ENCODE measurements around the gene UCKL1.
"Not testable (repeated sequence)": the region's sequence is repeated elsewhere in the genome, so short reads cannot be mapped to it uniquely, and the experiment has no call there.

UCKL1 gene

DNA sequence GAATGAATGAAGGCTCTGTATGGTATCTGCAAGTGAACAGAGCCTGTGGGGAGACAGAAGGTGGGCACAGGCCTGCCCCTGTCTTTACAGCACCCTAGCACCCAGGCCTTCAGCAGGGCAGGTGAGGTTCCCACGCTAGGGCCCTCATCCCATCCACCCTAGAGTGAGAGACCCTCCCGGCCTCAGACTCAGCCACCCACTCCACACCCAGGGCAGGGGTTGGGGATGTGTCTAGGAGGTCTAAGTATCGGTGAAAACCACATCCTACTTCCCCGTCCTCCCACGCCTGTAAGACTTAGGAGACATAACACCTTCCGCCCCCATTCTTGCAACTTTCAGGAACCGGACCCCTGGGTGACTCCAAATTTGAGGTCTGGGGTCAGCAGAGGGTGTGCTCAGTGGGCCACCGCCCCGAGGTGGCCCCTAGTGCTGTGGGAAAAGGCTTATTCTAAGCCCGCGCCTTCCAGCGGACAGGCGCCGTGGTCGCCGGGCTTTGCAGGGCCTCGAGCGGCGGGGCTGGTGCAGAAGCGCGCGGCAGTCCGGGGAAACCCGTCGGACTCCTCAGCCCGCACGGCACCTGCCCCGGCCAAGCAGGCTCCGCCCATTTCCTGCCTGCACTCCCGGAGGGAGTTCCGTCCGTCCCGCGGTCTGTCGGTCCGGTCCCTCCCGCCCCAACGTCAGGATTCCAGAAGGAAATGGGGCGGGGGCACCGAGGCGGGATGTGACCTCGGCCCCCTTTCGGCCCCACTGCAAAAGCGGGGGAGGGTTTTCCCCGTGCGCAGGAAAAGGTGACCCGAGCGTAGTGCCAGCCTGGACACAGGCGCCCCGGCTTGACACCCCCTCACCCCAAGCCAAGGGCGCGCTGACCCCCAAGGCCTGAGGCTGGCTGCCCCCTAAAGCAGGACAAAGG lies 22.4 kb upstream of the UCKL1 start:
- no peaks in the 10 kb centered on the region for H3K27me3 ChIP-seq (ENCODE audit: control insufficient read depth, insufficient read depth, low read length)
- H3K4me2 ChIP-seq (ENCODE audit: low read length): peak overlapping the region; percentile 84
- H3K9ac ChIP-seq (ENCODE audit: low read depth, low read length): peak overlapping the region; percentile 26
- peaks cover 35% of the 10 kb centered on the region for H3K4me1 ChIP-seq (ENCODE audit: control insufficient read depth, insufficient read depth, low read length)
- H3K9me3 ChIP-seq (replicated peaks; ENCODE audit: low read length): no peaks in the 10 kb centered on the region
- peaks cover 7% of the 10 kb centered on the region for H3K36me3 ChIP-seq (ENCODE audit: insufficient read depth, low read length)
- peak overlapping the region; percentile 65 for H3K4me3 ChIP-seq (ENCODE audit: low read length)

DNA sequence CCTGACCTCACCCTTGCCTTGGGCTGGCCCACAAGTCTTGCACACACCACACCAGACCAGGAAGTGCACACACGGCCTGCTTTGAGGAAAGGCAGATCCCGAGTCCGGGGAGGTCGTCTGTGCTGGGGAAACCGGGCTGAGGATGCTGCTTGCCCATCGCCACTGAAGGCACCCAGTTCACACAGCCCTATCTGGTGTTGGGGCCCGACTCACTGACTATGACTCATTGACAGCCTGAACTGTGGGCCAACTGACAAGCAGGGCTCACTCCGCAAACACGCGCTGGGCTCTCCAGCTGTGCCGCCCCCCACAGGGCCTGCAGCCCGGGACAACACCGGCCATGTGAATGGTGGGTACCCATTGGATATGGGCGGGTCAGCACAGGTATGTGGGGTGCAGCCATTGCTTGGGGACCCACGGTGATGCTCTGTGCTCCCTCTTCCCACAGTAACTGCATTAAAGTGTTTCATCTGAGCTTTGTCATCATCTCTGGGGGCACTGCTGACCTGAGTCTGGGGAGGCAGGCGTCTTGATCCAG lies 21.6 kb upstream of the UCKL1 start:
- H3K4me1 ChIP-seq (ENCODE audit: control insufficient read depth, insufficient read depth, low read length): peaks cover 35% of the 10 kb centered on the region
- no peaks in the 10 kb centered on the region for H3K27me3 ChIP-seq (ENCODE audit: control insufficient read depth, insufficient read depth, low read length)
- peaks cover 1% of the 10 kb centered on the region for H3K36me3 ChIP-seq (ENCODE audit: insufficient read depth, low read length)
- H3K9me3 ChIP-seq (replicated peaks; ENCODE audit: low read length): no peaks in the 10 kb centered on the region
- H3K4me2 ChIP-seq (ENCODE audit: low read length): peak overlapping the region; percentile 84
- no peak overlapping the region for H3K4me3 ChIP-seq (ENCODE audit: low read length)
- no peak overlapping the region for H3K9ac ChIP-seq (ENCODE audit: low read depth, low read length)

DNA sequence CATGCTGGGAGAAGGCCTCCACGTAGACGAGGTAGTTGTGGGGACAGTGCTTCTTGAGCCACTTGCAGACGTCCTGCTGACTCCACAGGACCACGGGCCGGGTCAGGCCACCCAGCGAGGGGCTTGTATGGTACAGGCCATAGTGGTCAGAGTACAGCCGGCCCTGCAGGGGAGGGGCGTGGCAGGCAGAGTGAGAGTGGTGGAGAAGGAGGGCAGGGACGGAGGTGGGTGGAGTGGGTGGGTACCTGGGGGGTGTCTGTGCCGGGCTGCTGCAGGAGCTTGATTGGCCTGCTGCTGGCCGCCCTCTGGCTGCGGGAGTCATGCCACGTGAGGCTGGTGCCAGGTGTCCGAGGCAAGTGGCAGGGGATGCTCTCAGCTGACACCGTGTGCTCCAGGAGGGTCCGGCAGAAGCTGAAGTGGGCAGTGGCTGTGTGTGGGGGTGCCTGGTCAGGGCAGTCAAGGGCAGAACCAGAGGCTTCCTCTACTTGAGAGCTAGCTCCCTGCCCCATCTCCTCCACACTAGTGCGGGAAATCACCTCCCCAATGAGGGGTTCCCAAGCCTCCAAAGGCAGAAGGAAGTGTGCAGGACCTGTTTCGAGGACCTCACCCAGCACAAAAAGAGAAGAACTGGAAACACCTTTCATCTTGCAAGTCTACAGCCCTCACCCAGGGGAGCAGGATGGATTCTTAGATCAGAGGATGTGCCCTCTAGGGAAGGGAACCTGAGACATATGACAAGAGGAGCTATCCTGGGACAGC lies 20.9 kb upstream of the UCKL1 start:
- Histone ChIP-seq H3K9ac (ENCODE audit: low read depth, low read length) (no peak overlapping the region), H3K4me2 (ENCODE audit: low read length) (peak overlapping the region; percentile 33), H3K4me1 (ENCODE audit: control insufficient read depth, insufficient read depth, low read length) (peaks cover 35% of the 10 kb centered on the region), H3K4me3 (ENCODE audit: low read length) (no peak overlapping the region), H3K9me3 (replicated peaks; ENCODE audit: low read length) (no peaks in the 10 kb centered on the region), H3K27me3 (ENCODE audit: control insufficient read depth, insufficient read depth, low read length) (no peaks in the 10 kb centered on the region), H3K36me3 (ENCODE audit: insufficient read depth, low read length) (no peaks in the 10 kb centered on the region)

DNA sequence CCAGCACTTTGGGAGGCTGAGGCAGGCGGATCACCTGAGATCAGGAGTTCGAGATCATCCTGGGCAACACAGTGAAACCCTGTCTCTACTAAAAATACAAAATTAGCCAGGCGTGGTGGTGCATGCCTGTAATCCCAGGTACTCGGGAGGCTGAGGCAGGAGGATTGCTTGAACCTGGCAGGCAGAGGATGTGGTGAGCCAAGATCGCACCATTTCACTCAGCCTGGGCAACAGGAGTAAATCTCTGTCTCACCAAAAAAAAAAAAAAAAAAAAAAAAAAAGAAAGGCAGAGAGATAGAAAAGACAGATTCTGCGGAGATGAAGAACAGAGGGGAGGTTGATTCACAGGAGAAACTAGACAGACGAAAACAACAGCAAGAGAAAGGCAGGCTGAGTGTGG lies 20.3 kb upstream of the UCKL1 start:
- not testable (repeated sequence) for H3K9ac ChIP-seq (ENCODE audit: low read depth, low read length); H3K27me3 ChIP-seq (ENCODE audit: control insufficient read depth, insufficient read depth, low read length); H3K4me2 ChIP-seq (ENCODE audit: low read length); H3K36me3 ChIP-seq (ENCODE audit: insufficient read depth, low read length); H3K4me3 ChIP-seq (ENCODE audit: low read length); H3K9me3 ChIP-seq (replicated peaks; ENCODE audit: low read length)
- H3K4me1 ChIP-seq (ENCODE audit: control insufficient read depth, insufficient read depth, low read length): peaks cover 30% of the 10 kb centered on the region

DNA sequence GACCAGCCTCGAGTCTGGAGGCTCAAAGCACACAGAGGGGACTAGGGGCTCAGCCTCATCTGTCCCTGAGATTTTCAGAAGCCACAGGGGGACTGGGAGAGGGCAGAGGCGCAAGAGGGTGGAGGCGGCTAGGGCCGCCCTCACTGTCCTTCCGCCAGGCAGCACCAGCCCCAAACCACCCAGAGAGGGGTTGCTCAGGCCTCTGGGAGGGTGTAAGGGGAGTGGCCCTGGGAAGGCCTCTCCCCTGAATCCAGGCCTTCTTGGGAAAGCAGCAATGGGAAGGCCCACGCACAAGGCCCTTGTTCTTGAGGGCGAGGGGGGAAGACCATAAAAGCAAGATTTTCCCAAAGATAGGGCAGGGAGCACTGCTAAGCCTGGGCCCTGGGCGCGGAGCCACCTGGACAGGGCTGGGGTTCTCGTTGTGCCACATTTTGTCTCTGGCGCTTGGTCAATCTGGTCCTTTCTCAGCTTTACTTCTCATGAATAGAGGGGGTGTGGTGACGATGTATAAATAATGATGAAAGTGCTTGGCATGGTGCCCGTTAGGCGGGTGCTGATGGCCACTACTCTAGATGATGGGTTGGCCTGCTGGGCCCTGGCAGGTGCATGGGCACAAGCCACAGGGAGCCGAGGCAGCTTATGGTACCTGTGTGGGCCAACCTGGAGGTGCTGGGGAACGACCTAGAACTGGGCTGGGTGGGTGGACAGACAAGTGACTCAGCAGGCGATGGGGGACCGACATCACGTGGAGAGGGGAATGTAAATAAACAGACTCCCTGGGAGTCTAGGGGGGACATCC lies 18.4 kb upstream of the UCKL1 start:
- H3K4me1 ChIP-seq (ENCODE audit: control insufficient read depth, insufficient read depth, low read length): peaks cover 26% of the 10 kb centered on the region
- H3K36me3 ChIP-seq (ENCODE audit: insufficient read depth, low read length): no peaks in the 10 kb centered on the region
- no peaks in the 10 kb centered on the region for H3K9me3 ChIP-seq (replicated peaks; ENCODE audit: low read length)

DNA sequence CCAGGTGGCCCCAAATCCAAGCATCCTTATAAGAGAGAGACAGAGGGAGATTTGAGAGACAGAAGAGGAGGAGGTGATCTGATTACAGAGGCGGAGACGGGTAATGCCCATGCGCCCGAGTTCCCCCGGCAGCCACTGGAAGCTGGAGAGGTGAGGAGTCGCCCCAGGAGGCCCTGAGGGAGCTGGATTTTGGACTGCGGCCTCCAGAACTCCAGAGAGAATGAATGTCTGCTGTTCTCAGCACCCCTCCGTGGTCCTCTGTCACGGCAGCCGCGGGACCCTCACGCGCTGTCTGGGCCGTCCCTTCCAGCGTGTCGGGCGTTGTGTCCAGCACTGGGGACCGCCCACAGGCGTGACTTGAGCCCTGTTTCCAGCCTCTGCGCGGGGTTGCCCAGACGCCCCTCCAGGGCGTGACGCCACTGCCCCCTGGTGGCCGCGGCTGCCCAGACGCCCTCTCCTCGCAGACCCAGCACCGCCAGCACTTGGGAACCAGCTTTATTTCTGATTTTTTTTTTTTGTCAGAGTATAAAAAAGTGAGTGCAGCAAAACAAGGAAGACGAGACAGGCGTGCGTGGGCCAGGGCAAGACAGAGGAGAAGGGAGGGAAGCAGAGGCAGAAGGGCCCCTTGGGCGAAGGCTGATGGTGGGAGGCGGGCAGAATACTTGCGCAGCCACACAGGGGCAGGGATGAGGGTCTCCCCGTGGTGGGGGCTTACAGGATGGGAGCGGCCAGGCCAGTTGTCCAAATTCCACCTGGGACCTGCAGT lies 17.6 kb upstream of the UCKL1 start:
- Histone ChIP-seq H3K36me3 (ENCODE audit: insufficient read depth, low read length) (no peaks in the 10 kb centered on the region), H3K9me3 (replicated peaks; ENCODE audit: low read length) (no peaks in the 10 kb centered on the region), H3K4me1 (ENCODE audit: control insufficient read depth, insufficient read depth, low read length) (peaks cover 24% of the 10 kb centered on the region), H3K4me3 (ENCODE audit: low read length) (peak overlapping the region; percentile 80), H3K9ac (ENCODE audit: low read depth, low read length) (peak overlapping the region; percentile 72), H3K4me2 (ENCODE audit: low read length) (peak overlapping the region; percentile 99), H3K27me3 (ENCODE audit: control insufficient read depth, insufficient read depth, low read length) (no peaks in the 10 kb centered on the region)

More for the DNA sequence above, 18.4 kb upstream of the UCKL1 start:
- Histone ChIP-seq H3K27me3 (ENCODE audit: control insufficient read depth, insufficient read depth, low read length) (no peaks in the 10 kb centered on the region), H3K4me2 (ENCODE audit: low read length) (no peak overlapping the region), H3K4me3 (ENCODE audit: low read length) (no peak overlapping the region), H3K9ac (ENCODE audit: low read depth, low read length) (no peak overlapping the region)

DNA sequence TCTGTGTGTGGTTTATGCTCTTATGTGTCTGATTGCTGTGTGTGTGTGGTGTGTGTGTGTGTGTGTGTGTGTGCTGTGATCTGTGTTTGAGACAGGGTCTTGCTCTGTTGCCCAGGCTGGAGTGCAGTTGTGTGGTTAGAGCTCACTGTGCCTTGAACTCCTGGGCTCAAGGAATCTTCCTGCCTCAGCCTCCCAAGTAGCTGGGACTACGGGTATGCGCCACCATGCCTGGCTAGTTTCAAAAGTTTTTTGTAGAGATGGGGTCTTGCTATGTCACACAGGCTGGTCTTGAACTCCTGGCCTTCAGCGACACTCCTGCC lies 16.9 kb upstream of the UCKL1 start:
- no peaks in the 10 kb centered on the region for H3K36me3 ChIP-seq (ENCODE audit: insufficient read depth, low read length)
- peak overlapping the region; percentile 72 for H3K9ac ChIP-seq (ENCODE audit: low read depth, low read length)
- no peak overlapping the region for H3K4me2 ChIP-seq (ENCODE audit: low read length)
- no peaks in the 10 kb centered on the region for H3K27me3 ChIP-seq (ENCODE audit: control insufficient read depth, insufficient read depth, low read length)
- H3K4me1 ChIP-seq (ENCODE audit: control insufficient read depth, insufficient read depth, low read length): peaks cover 22% of the 10 kb centered on the region
- no peak overlapping the region for H3K4me3 ChIP-seq (ENCODE audit: low read length)
- no peaks in the 10 kb centered on the region for H3K9me3 ChIP-seq (replicated peaks; ENCODE audit: low read length)

DNA sequence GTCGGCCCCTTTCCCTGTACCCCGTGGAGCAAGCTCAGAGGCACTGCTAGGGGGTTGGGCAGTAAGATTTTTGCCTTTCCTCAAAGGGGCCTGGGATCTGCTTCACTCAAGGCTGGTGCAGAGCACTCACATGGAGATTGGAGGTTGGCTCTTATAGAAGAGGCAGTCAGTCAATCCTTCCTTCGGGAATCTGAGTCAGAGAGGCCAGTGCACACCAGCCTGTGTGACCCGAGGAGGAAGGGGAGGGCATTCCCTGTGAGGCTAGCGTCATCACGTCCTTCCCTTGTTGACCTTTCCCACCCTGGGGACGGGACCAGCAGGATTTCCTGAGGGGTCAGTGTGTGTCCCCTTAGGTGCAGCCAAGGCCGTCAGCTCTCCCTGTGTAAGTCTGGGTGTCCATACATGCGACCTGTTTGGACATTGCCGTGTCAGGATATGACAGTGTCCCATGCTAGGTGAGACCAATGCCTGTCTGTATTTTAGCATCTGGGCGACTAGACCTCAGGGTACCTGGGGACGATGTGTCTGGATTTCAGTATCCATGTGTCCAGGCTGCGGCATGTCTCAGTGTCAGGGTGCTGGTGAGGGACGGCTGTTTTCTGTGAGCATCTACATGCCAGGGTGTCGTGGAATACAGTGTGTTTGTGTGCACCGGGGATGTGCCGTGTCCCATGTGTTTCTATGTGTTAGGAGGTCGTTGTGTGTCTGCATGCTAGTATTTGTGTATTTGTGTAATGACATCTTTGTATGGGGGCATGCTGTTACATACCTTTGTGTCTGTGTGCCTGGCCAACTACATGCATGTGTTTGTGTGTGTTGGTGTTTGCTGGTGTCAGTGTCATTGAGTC lies 16.3 kb upstream of the UCKL1 start:
- Histone ChIP-seq H3K4me3 (ENCODE audit: low read length) (no peak overlapping the region), H3K36me3 (ENCODE audit: insufficient read depth, low read length) (peaks cover 1% of the 10 kb centered on the region), H3K4me1 (ENCODE audit: control insufficient read depth, insufficient read depth, low read length) (peaks cover 17% of the 10 kb centered on the region), H3K4me2 (ENCODE audit: low read length) (no peak overlapping the region), H3K27me3 (ENCODE audit: control insufficient read depth, insufficient read depth, low read length) (no peaks in the 10 kb centered on the region), H3K9me3 (replicated peaks; ENCODE audit: low read length) (no peaks in the 10 kb centered on the region), H3K9ac (ENCODE audit: low read depth, low read length) (no peak overlapping the region)

DNA sequence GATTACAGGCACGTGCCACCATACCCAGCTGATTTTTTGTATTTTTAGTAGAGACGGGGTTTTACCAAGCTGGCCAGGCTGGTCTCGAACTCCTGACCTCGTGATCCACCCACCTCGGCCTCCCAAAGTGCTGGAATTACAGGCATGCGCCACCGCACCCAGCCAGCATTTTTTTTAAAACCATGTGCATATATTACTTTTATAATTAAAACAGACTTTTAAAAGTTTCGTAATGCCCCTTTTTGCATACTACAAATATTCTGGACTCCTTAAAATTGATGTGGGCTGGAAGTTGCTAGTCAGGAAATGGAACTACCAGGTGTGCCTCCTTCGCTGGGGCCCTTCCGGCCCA lies 15.7 kb upstream of the UCKL1 start:
- H3K4me1 ChIP-seq (ENCODE audit: control insufficient read depth, insufficient read depth, low read length): peaks cover 14% of the 10 kb centered on the region
- H3K4me2 ChIP-seq (ENCODE audit: low read length); H3K27me3 ChIP-seq (ENCODE audit: control insufficient read depth, insufficient read depth, low read length); H3K36me3 ChIP-seq (ENCODE audit: insufficient read depth, low read length); H3K4me3 ChIP-seq (ENCODE audit: low read length); H3K9me3 ChIP-seq (replicated peaks; ENCODE audit: low read length); H3K9ac ChIP-seq (ENCODE audit: low read depth, low read length): not testable (repeated sequence)

DNA sequence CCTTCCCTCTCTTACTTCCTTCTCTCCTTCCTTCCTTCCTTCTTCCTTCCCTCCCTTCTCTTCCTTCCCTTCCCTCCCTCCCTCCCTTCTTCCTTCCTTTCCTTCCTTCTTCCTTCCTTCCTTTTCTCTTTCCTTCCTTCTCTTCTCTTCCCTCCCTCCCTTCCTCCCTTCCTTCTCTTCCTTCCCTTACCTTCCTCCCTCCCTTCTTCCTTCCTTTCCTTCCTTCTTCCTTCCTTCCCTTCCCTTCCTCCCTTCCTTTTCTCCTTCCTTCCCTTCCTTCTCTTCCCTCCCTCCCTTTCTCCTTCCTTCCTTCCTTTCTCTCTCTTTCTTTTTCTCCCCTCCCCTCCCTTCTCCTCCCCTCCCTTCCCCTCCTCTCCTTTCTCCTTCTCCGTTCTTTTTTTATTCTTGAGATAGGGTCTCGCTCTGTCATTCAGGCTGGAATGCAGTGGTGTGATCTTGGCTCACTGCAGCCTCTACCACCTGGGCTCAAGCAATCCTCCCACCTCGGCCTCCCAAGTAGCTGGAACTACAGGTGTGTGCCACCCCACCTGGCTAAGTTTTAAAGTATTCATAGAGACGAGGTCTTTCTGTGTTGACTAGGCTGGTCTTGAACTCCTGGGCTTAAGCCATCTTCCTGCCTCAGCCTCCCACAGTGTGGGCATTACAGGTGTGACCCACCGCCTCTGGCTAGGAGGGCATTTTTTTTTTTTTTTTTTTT lies 14.7 kb upstream of the UCKL1 start:
- Histone ChIP-seq H3K4me1 (ENCODE audit: control insufficient read depth, insufficient read depth, low read length) (peaks cover 14% of the 10 kb centered on the region), H3K27me3 (ENCODE audit: control insufficient read depth, insufficient read depth, low read length) (no peaks in the 10 kb centered on the region), H3K9ac (ENCODE audit: low read depth, low read length) (no peak overlapping the region), H3K36me3 (ENCODE audit: insufficient read depth, low read length) (peaks cover 17% of the 10 kb centered on the region), H3K4me3 (ENCODE audit: low read length) (peak overlapping the region; percentile 79), H3K4me2 (ENCODE audit: low read length) (no peak overlapping the region), H3K9me3 (replicated peaks; ENCODE audit: low read length) (no peaks in the 10 kb centered on the region)

Data from skeletal muscle satellite cell (primary cell).